RWPE2 (cell line): ENCODE measurements around the gene CYP2C18.
"Not testable (repeated sequence)": the region's sequence is repeated elsewhere in the genome, so short reads cannot be mapped to it uniquely, and the experiment has no call there.

ENCODE experiments used
- ATAC-seq: fragments of 200-7000 bp; cut with Tn5 transposase; 3 replicates; pipeline ENCODE4 v1.9.1; 2021; ENCODE audit warnings: low read depth
- DNase-seq: peaks from one replicate; pipeline ENCODE4 v3.0.0-alpha.2; 2020; ENCODE audit warnings: low spot score
- H3K27ac ChIP-seq: fragments of 450-650 bp; 2 replicates; pipeline ENCODE4 v1.5.1; 2017; ENCODE audit warnings: mild to moderate bottlenecking; ENCODE audit not compliant: poor library complexity, severe bottlenecking
- H3K27me3 ChIP-seq: fragments of 250-450 bp; sonication (Bioruptor Pico); 2 replicates; pipeline ENCODE4 v1.5.1; 2021; ENCODE audit warnings: mild to moderate bottlenecking, moderate library complexity; ENCODE audit not compliant: insufficient read depth, poor library complexity, severe bottlenecking
- H3K36me3 ChIP-seq: fragments of 250-450 bp; sonication (Bioruptor Pico); 2 replicates; pipeline ENCODE4 v1.5.1; 2020; ENCODE audit warnings: low read depth, mild to moderate bottlenecking, moderate library complexity
- H3K4me1 ChIP-seq: fragments of 250-450 bp; sonication (Bioruptor Pico); 2 replicates; pipeline ENCODE4 v1.5.1; 2021; ENCODE audit warnings: mild to moderate bottlenecking, moderate library complexity; ENCODE audit not compliant: insufficient read depth, poor library complexity, severe bottlenecking
- H3K4me3 ChIP-seq: fragments of 250-450 bp; sonication (Bioruptor Pico); 2 replicates; pipeline ENCODE4 v1.5.1; 2021; ENCODE audit warnings: mild to moderate bottlenecking, moderate library complexity; ENCODE audit not compliant: severe bottlenecking
- H3K9me3 ChIP-seq: fragments of 250-450 bp; sonication (Bioruptor Pico); 2 replicates; pipeline ENCODE4 v1.5.1; 2021; ENCODE audit warnings: mild to moderate bottlenecking, moderate library complexity; ENCODE audit not compliant: severe bottlenecking
- CTCF ChIP-seq: fragments of 450-650 bp; IDR thresholded peaks from one replicate; pipeline ENCODE4 v1.5.1; 2017; ENCODE audit warnings: mild to moderate bottlenecking, moderate library complexity; ENCODE audit not compliant: poor library complexity, severe bottlenecking

Gene CYP2C18

GRCh38 chr10:94644352-94644751 lies 39.2 kb upstream of the CYP2C18 start:
- DNase-seq (no peak), ATAC-seq (no peak)
- Histone ChIP-seq H3K36me3 (no peaks in the 10 kb centered on the region), H3K27me3 (no peaks in the 10 kb centered on the region), H3K4me3 (no peak overlapping the region), H3K9me3 (no peaks in the 10 kb centered on the region), H3K27ac (no peak overlapping the region), H3K4me1 (no peaks in the 10 kb centered on the region)
- TF ChIP-seq CTCF = no peak

GRCh38 chr10:94645285-94645684 lies 38.2 kb upstream of the CYP2C18 start:
- no peak overlapping the region for H3K27ac ChIP-seq
- no peak overlapping the region for H3K4me3 ChIP-seq
- TF ChIP-seq CTCF = no peak
- H3K9me3 ChIP-seq = no peaks in the 10 kb centered on the region
- H3K4me1 ChIP-seq = no peaks in the 10 kb centered on the region
- no peaks in the 10 kb centered on the region for H3K36me3 ChIP-seq
- no peaks in the 10 kb centered on the region for H3K27me3 ChIP-seq
- DNase-seq (no peak), ATAC-seq (no peak)

GRCh38 chr10:94655201-94655600 lies 28.3 kb upstream of the CYP2C18 start:
- not testable (repeated sequence) for ATAC-seq, H3K27me3 ChIP-seq, DNase-seq, H3K4me1 ChIP-seq, H3K36me3 ChIP-seq, H3K27ac ChIP-seq, H3K9me3 ChIP-seq, H3K4me3 ChIP-seq

- not testable (repeated sequence) for H3K4me3 ChIP-seq, H3K27me3 ChIP-seq, H3K9me3 ChIP-seq, H3K27ac ChIP-seq, H3K4me1 ChIP-seq, ATAC-seq, H3K36me3 ChIP-seq, DNase-seq
These were observed 20.5 kb upstream of the CYP2C18 start for GRCh38 chr10:94663061-94663460.

GRCh38 chr10:94666391-94667102 lies 17.0 kb upstream of the CYP2C18 start:
- TF ChIP-seq CTCF = no peak
- Histone ChIP-seq H3K4me3 (no peak overlapping the region), H3K4me1 (no peaks in the 10 kb centered on the region), H3K27me3 (no peaks in the 10 kb centered on the region), H3K9me3 (no peaks in the 10 kb centered on the region), H3K27ac (no peak overlapping the region), H3K36me3 (no peaks in the 10 kb centered on the region)
- DNase-seq (no peak), ATAC-seq (no peak)

GRCh38 chr10:94673614-94674321 lies 9.8 kb upstream of the CYP2C18 start:
- no peak for TF ChIP-seq CTCF
- ATAC-seq (no peak), DNase-seq (no peak)
- no peak overlapping the region for H3K27ac ChIP-seq
- H3K27me3 ChIP-seq = no peaks in the 10 kb centered on the region
- H3K36me3 ChIP-seq = no peaks in the 10 kb centered on the region
- H3K9me3 ChIP-seq = no peaks in the 10 kb centered on the region
- H3K4me1 ChIP-seq = no peaks in the 10 kb centered on the region
- H3K4me3 ChIP-seq = no peak overlapping the region
